ENCODE results near the gene NEU3.

DNA sequence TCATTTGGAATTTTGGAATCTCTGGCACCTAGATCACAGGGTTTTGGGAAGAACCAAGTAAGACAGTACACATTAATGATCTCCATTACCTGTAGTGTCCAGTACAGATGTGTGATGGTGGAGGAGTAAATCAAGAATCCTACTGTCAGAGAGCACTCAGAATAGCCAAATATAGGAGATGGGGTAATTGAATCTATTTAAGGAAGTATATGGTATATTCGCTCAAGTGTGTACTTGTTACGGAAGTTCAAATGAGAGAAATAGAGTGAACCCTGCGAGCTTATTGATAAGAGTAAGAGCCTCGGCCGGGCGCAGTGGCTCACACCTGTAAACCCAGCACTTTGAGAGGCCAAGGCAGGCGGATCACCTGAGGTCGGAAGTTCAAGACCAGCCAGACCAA is 37.5 kb upstream of the NEU3 start:
- TF ChIP-seq CTCF (CRISPR knock-in tag; IDR thresholded peaks at IDR 0.05) (no peak), POLR2A (IDR thresholded peaks at IDR 0.05; ENCODE audit: insufficient read depth in 1 of 2, low read depth in 2 of 2, low read length in 2 of 2) (no peak), DPF2 (CRISPR knock-in tag; IDR thresholded peaks at IDR 0.05; ENCODE audit: borderline replicate concordance, low read depth) (no peak), HOXA7 (CRISPR knock-in tag; IDR thresholded peaks at IDR 0.05) (no peak), IRX3 (CRISPR knock-in tag; IDR thresholded peaks at IDR 0.05; ENCODE audit: borderline replicate concordance, low read depth) (no peak)
